ENCODE results near the gene IMPG1. TPM values are rescaled to one million over a fixed set of nuclear protein-coding genes. Genes with fewer than 3 reads are reported as not detected.

The IMPG1 gene
- total RNA-seq, 4 donors from 2014 or later = not detected

- Histone ChIP-seq H3K4me1 (no peaks in the 10 kb centered on the region), H3K9me3 (no peaks in the 10 kb centered on the region), H3K27ac (no peak overlapping the region), H3K4me3 (replicated peaks in 1 of 3) (no peak overlapping the region), H3K36me3 (no peaks in the 10 kb centered on the region), H3K27me3 (no peaks in the 10 kb centered on the region)
- WGBS, 2 donors = 39 to 52% methylated on average over 2 of the region's 2 CpGs
- intact Hi-C loops (cut with DNase I) = no loop called here
- TF ChIP-seq CTCF (IDR thresholded peaks at IDR 0.05) (no peak), POLR2A (IDR thresholded peaks at IDR 0.05) (no peak)
- no peak for DNase-seq
Measured at GRCh38 chr6:75991941-75992340, 80.5 kb downstream of the IMPG1 start.

- Histone ChIP-seq H3K27me3 (no peaks in the 10 kb centered on the region), H3K27ac (no peak overlapping the region), H3K4me3 (replicated peaks in 1 of 3) (no peak overlapping the region), H3K9me3 (no peaks in the 10 kb centered on the region), H3K4me1 (no peaks in the 10 kb centered on the region), H3K36me3 (no peaks in the 10 kb centered on the region)
- TF ChIP-seq POLR2A (IDR thresholded peaks at IDR 0.05) = no peak
- TF ChIP-seq CTCF (IDR thresholded peaks at IDR 0.05) = no peak
- no peak for DNase-seq
- WGBS, 2 donors = 73 to 78% methylated on average over 3 of the region's 3 CpGs
- intact Hi-C loops (cut with DNase I) = no loop called here
Measured at GRCh38 chr6:75986935-75987334, 85.5 kb downstream of the IMPG1 start.

- 95% methylated on average over 4 of the region's 4 CpGs for WGBS, 2 donors
- H3K36me3 ChIP-seq = no peaks in the 10 kb centered on the region
- no peaks in the 10 kb centered on the region for H3K27me3 ChIP-seq
- H3K4me1 ChIP-seq = no peaks in the 10 kb centered on the region
- no peaks in the 10 kb centered on the region for H3K9me3 ChIP-seq
- no peak for TF ChIP-seq CTCF (IDR thresholded peaks at IDR 0.05)
- no peak for TF ChIP-seq POLR2A (IDR thresholded peaks at IDR 0.05)
- intact Hi-C loops (cut with DNase I) = no loop called here
- DNase-seq = no peak
- H3K4me3 ChIP-seq (replicated peaks in 1 of 3) = no peak overlapping the region
- no peak overlapping the region for H3K27ac ChIP-seq
Measured at GRCh38 chr6:75975904-75976303, 96.6 kb downstream of the IMPG1 start.

- Histone ChIP-seq H3K9me3 (no peaks in the 10 kb centered on the region), H3K4me1 (no peaks in the 10 kb centered on the region), H3K27me3 (no peaks in the 10 kb centered on the region), H3K27ac (no peak overlapping the region), H3K36me3 (no peaks in the 10 kb centered on the region), H3K4me3 (replicated peaks in 1 of 3) (no peak overlapping the region)
- TF ChIP-seq CTCF (IDR thresholded peaks at IDR 0.05) = no peak
- no peak for TF ChIP-seq POLR2A (IDR thresholded peaks at IDR 0.05)
- no peak for DNase-seq
- intact Hi-C loops (cut with DNase I) = no loop called here
- WGBS, 2 donors = 73 to 84% methylated on average over 2 of the region's 2 CpGs
Measured at GRCh38 chr6:75970093-75970492, 102.4 kb downstream of the IMPG1 start.

GRCh38 chr6:75968143-75968542, 104.3 kb downstream of the IMPG1 start:
- Histone ChIP-seq H3K36me3 (no peaks in the 10 kb centered on the region), H3K4me3 (replicated peaks in 1 of 3) (no peak overlapping the region), H3K27me3 (no peaks in the 10 kb centered on the region), H3K27ac (no peak overlapping the region), H3K4me1 (no peaks in the 10 kb centered on the region), H3K9me3 (no peaks in the 10 kb centered on the region)
- TF ChIP-seq POLR2A (IDR thresholded peaks at IDR 0.05) (no peak), CTCF (IDR thresholded peaks at IDR 0.05) (no peak)
- intact Hi-C loops (cut with DNase I) = no loop called here
- no peak for DNase-seq

Data from thyroid gland (tissue), 4 donors.